HG03571 (cell line): ENCODE data around the gene CST5.
"Not testable (repeated sequence)": the region's sequence is repeated elsewhere in the genome, so short reads cannot be mapped to it uniquely, and the experiment has no call there.

ENCODE experiments used
- ATAC-seq: cut with Tn5 transposase; IDR thresholded peaks from one replicate; pipeline ENCODE4 v1.9.1; 2021; ENCODE audit not compliant: unreplicated experiment

CST5 gene

GRCh38 chr20:23879328-23879798 lies at the start of gene CST5:
CST5 (minus strand) TSS chr20:23879748; CDS start chr20:23879676, 72 bp downstream.
- ATAC-seq, result no peak

GRCh38 chr20:23928788-23929187 lies 49.2 kb upstream of the CST5 start:
- no peak for ATAC-seq

GRCh38 chr20:23928353-23928752 lies 48.8 kb upstream of the CST5 start:
- ATAC-seq, result no peak

GRCh38 chr20:23926944-23927872 lies 47.7 kb upstream of the CST5 start:
- no peak for ATAC-seq

GRCh38 chr20:23926526-23926880 lies 47.0 kb upstream of the CST5 start:
- no peak for ATAC-seq

- ATAC-seq, result no peak
Observed at GRCh38 chr20:23925789-23926525, 46.4 kb upstream of the CST5 start.

- ATAC-seq, result no peak
Observed at GRCh38 chr20:23924751-23925150, 45.2 kb upstream of the CST5 start.

- no peak for ATAC-seq
Observed at GRCh38 chr20:23923891-23924435, 44.4 kb upstream of the CST5 start.

GRCh38 chr20:23923311-23923710 lies 43.8 kb upstream of the CST5 start:
- ATAC-seq, result no peak

GRCh38 chr20:23920408-23921325 lies 41.1 kb upstream of the CST5 start:
- no peak for ATAC-seq

GRCh38 chr20:23918896-23919295 lies 39.3 kb upstream of the CST5 start:
- ATAC-seq, result no peak

- no peak for ATAC-seq
Observed at GRCh38 chr20:23918101-23918862, 38.7 kb upstream of the CST5 start.

GRCh38 chr20:23917024-23917725 lies 37.6 kb upstream of the CST5 start:
- no peak for ATAC-seq

- ATAC-seq, result no peak
Observed at GRCh38 chr20:23915844-23916243, 36.3 kb upstream of the CST5 start.

- ATAC-seq, result not testable (repeated sequence)
Observed at GRCh38 chr20:23914469-23914868, 34.9 kb upstream of the CST5 start.

- no peak for ATAC-seq
Observed at GRCh38 chr20:23910210-23910609, 30.7 kb upstream of the CST5 start.

- no peak for ATAC-seq
Observed at GRCh38 chr20:23909390-23909789, 29.8 kb upstream of the CST5 start.

- ATAC-seq, result no peak
Observed at GRCh38 chr20:23907579-23907978, 28.0 kb upstream of the CST5 start.

- ATAC-seq, result not testable (repeated sequence)
Observed at GRCh38 chr20:23902396-23902795, 22.8 kb upstream of the CST5 start.
